Immature natural killer cell (primary cell): ENCODE results near the gene GALNT1. TPM values are rescaled to one million over a fixed set of nuclear protein-coding genes. Genes with fewer than 3 reads are reported as not detected.
"Not testable (repeated sequence)": the region's sequence is repeated elsewhere in the genome, so short reads cannot be mapped to it uniquely, and the experiment has no call there.

Source experiments
- DNase-seq, 3 donors: peaks; one replicate each; pipeline ENCODE4 v3.0.0; 2022; ENCODE audit warnings: mixed read lengths in 1 of 3
- H3K27ac Mint-ChIP-seq, 6 donors: one replicate each; pipeline ENCODE4 v1.8.0; 2020; ENCODE audit warnings: mixed read lengths in 6 of 6, mild to moderate bottlenecking in 5 of 6, inconsistent platforms in 4 of 6, moderate library complexity in 3 of 6
- H3K27me3 Mint-ChIP-seq, 3 donors: one replicate each; pipeline ENCODE4 v1.8.0; 2020 to 2021; ENCODE audit warnings: low read depth in 3 of 3, mild to moderate bottlenecking in 3 of 3, mixed read lengths in 3 of 3, moderate library complexity in 3 of 3, inconsistent platforms in 1 of 3
- H3K36me3 Mint-ChIP-seq, 3 donors: one replicate each; pipeline ENCODE4 v1.8.0; 2020; ENCODE audit warnings: mixed read lengths in 3 of 3, inconsistent platforms in 2 of 3, mild to moderate bottlenecking in 2 of 3
- H3K4me1 Mint-ChIP-seq, 2 donors: one replicate each; pipeline ENCODE4 v1.8.0; 2020; ENCODE audit warnings: inconsistent platforms in 2 of 2, mild to moderate bottlenecking in 2 of 2, mixed read lengths in 2 of 2, moderate library complexity in 1 of 2
- H3K4me3 Mint-ChIP-seq, 5 donors: one replicate each; pipeline ENCODE4 v1.8.0; 2020; ENCODE audit warnings: mild to moderate bottlenecking in 5 of 5, mixed read lengths in 5 of 5, inconsistent platforms in 3 of 5, moderate library complexity in 3 of 5
- H3K9me3 Mint-ChIP-seq, 6 donors: one replicate each; pipeline ENCODE4 v1.8.0; 2020; ENCODE audit warnings: mild to moderate bottlenecking in 6 of 6, mixed read lengths in 6 of 6, inconsistent platforms in 4 of 6, moderate library complexity in 3 of 6
- polyA plus RNA-seq, 3 donors: library from polyadenylated mRNA; unstranded; fragments of 300-500 nt; fragmentation: Illumina TruSeq; gene quantifications; one replicate each; pipeline ENCODE4 v1.2.3, GENCODE V29; 2021

GALNT1 gene
- polyA plus RNA-seq, 3 donors from 2014 or later, result 28.5 to 112 (median 59.5) TPM

- Mint-ChIP-seq H3K4me1 (peaks cover 10 to 19% of the 10 kb centered on the region in 2 donors), H3K4me3 (no peak overlapping the region), H3K9me3 (no peaks in the 10 kb centered on the region), H3K27me3 (peaks cover 0 to 3% (median 2%) of the 10 kb centered on the region in 3 donors), H3K27ac (peak overlapping the region in 1 of 6 donors; percentile 15), H3K36me3 (no peaks in the 10 kb centered on the region)
- DNase-seq, result peak in 2 of 3 donors; percentile 16 to 18
Measured at GRCh38 chr18:35573531-35573930, 8.0 kb upstream of the GALNT1 start.

GRCh38 chr18:35576240-35576845 is 5.2 kb upstream of the GALNT1 start:
- peaks cover 10 to 19% of the 10 kb centered on the region in 2 donors for H3K4me1 Mint-ChIP-seq
- H3K9me3 Mint-ChIP-seq, H3K4me3 Mint-ChIP-seq, H3K27ac Mint-ChIP-seq, DNase-seq, H3K27me3 Mint-ChIP-seq, H3K36me3 Mint-ChIP-seq: not testable (repeated sequence)

GRCh38 chr18:35577045-35577848 is 4.3 kb upstream of the GALNT1 start:
- H3K9me3 Mint-ChIP-seq, result no peaks in the 10 kb centered on the region
- peaks cover 11 to 23% of the 10 kb centered on the region in 2 donors for H3K4me1 Mint-ChIP-seq
- H3K27me3 Mint-ChIP-seq, result peaks cover 2 to 9% (median 6%) of the 10 kb centered on the region in 3 donors
- H3K4me3 Mint-ChIP-seq, result no peak overlapping the region
- H3K27ac Mint-ChIP-seq, result no peak overlapping the region
- DNase-seq, result no peak
- no peaks in the 10 kb centered on the region for H3K36me3 Mint-ChIP-seq

GRCh38 chr18:35578481-35578880 is 3.1 kb upstream of the GALNT1 start:
- no peaks in the 10 kb centered on the region for H3K36me3 Mint-ChIP-seq
- peaks cover 19 to 27% of the 10 kb centered on the region in 2 donors for H3K4me1 Mint-ChIP-seq
- H3K27ac Mint-ChIP-seq, result no peak overlapping the region
- no peaks in the 10 kb centered on the region for H3K9me3 Mint-ChIP-seq
- no peak for DNase-seq
- H3K27me3 Mint-ChIP-seq, result peaks cover 2 to 16% (median 10%) of the 10 kb centered on the region in 3 donors
- H3K4me3 Mint-ChIP-seq, result peak overlapping the region in 1 of 5 donors; percentile 8

GRCh38 chr18:35578936-35579335 is 2.6 kb upstream of the GALNT1 start:
- no peak overlapping the region for H3K27ac Mint-ChIP-seq
- peaks cover 19 to 27% of the 10 kb centered on the region in 2 donors for H3K4me1 Mint-ChIP-seq
- H3K9me3 Mint-ChIP-seq, result no peaks in the 10 kb centered on the region
- peaks cover 2 to 16% (median 10%) of the 10 kb centered on the region in 3 donors for H3K27me3 Mint-ChIP-seq
- peak overlapping the region in 1 of 5 donors; percentile 8 for H3K4me3 Mint-ChIP-seq
- no peaks in the 10 kb centered on the region for H3K36me3 Mint-ChIP-seq
- no peak for DNase-seq

GRCh38 chr18:35580701-35581539 is 620 bp upstream of the GALNT1 start:
- no peaks in the 10 kb centered on the region for H3K36me3 Mint-ChIP-seq
- H3K4me3 Mint-ChIP-seq, result peak overlapping the region; percentile 62 to 83 (median 76)
- H3K4me1 Mint-ChIP-seq, result peaks cover 31 to 37% of the 10 kb centered on the region in 2 donors
- peak overlapping the region in 4 of 6 donors; percentile 17 to 83 (median 64) for H3K27ac Mint-ChIP-seq
- peak; percentile 70 to 72 (median 72) for DNase-seq
- no peaks in the 10 kb centered on the region for H3K9me3 Mint-ChIP-seq
- H3K27me3 Mint-ChIP-seq, result peaks cover 0 to 16% (median 10%) of the 10 kb centered on the region in 3 donors

- peak; percentile 16 to 33 (median 24) for DNase-seq
- Mint-ChIP-seq H3K27me3 (peaks cover 0 to 16% (median 10%) of the 10 kb centered on the region in 3 donors), H3K4me1 (peaks cover 33 to 48% of the 10 kb centered on the region in 2 donors), H3K4me3 (peak overlapping the region; percentile 84 to 90 (median 86)), H3K36me3 (no peaks in the 10 kb centered on the region), H3K27ac (peak overlapping the region; percentile 60 to 87 (median 80)), H3K9me3 (no peaks in the 10 kb centered on the region)
Measured at GRCh38 chr18:35581898-35582641, 530 bp downstream of the GALNT1 start.

GRCh38 chr18:35582899-35583558 is 1.5 kb downstream of the GALNT1 start:
- Mint-ChIP-seq H3K36me3 (no peaks in the 10 kb centered on the region), H3K27ac (peak overlapping the region; percentile 35 to 87 (median 68)), H3K4me1 (peaks cover 39 to 57% of the 10 kb centered on the region in 2 donors), H3K4me3 (peak overlapping the region; percentile 84 to 90 (median 86)), H3K27me3 (peaks cover 0 to 16% (median 8%) of the 10 kb centered on the region in 3 donors), H3K9me3 (no peaks in the 10 kb centered on the region)
- no peak for DNase-seq

GRCh38 chr18:35584735-35585134 is 3.2 kb downstream of the GALNT1 start:
- peaks cover 52 to 74% of the 10 kb centered on the region in 2 donors for H3K4me1 Mint-ChIP-seq
- DNase-seq, result no peak
- no peak overlapping the region for H3K27ac Mint-ChIP-seq
- peaks cover 0 to 4% (median 0%) of the 10 kb centered on the region in 3 donors for H3K36me3 Mint-ChIP-seq
- no peak overlapping the region for H3K4me3 Mint-ChIP-seq
- H3K9me3 Mint-ChIP-seq, result no peaks in the 10 kb centered on the region
- H3K27me3 Mint-ChIP-seq, result peaks cover 0 to 16% (median 8%) of the 10 kb centered on the region in 3 donors

GRCh38 chr18:35585608-35586007 is 4.1 kb downstream of the GALNT1 start:
- Mint-ChIP-seq H3K4me1 (peaks cover 54 to 75% of the 10 kb centered on the region in 2 donors), H3K27ac (no peak overlapping the region), H3K9me3 (no peaks in the 10 kb centered on the region)

GRCh38 chr18:35588122-35588521 is 6.6 kb downstream of the GALNT1 start:
- no peak overlapping the region for H3K27ac Mint-ChIP-seq
- no peaks in the 10 kb centered on the region for H3K9me3 Mint-ChIP-seq
- H3K4me3 Mint-ChIP-seq, result no peak overlapping the region
- peaks cover 0 to 1% (median 0%) of the 10 kb centered on the region in 3 donors for H3K27me3 Mint-ChIP-seq
- no peak for DNase-seq
- peaks cover 44 to 63% of the 10 kb centered on the region in 2 donors for H3K4me1 Mint-ChIP-seq
- H3K36me3 Mint-ChIP-seq, result peaks cover 0 to 4% (median 0%) of the 10 kb centered on the region in 3 donors

More at GRCh38 chr18:35585608-35586007, 4.1 kb downstream of the GALNT1 start:
- Mint-ChIP-seq H3K27me3 (peaks cover 0 to 11% (median 8%) of the 10 kb centered on the region in 3 donors), H3K36me3 (peaks cover 0 to 4% (median 0%) of the 10 kb centered on the region in 3 donors), H3K4me3 (no peak overlapping the region)
- DNase-seq, result no peak

- no peak overlapping the region for H3K4me3 Mint-ChIP-seq
- DNase-seq, result peak; percentile 12 to 26 (median 15)
- no peak overlapping the region for H3K27ac Mint-ChIP-seq
- peaks cover 39 to 55% of the 10 kb centered on the region in 2 donors for H3K4me1 Mint-ChIP-seq
- peaks cover 0 to 1% (median 0%) of the 10 kb centered on the region in 3 donors for H3K27me3 Mint-ChIP-seq
- H3K9me3 Mint-ChIP-seq, result no peaks in the 10 kb centered on the region
- peaks cover 0 to 4% (median 0%) of the 10 kb centered on the region in 3 donors for H3K36me3 Mint-ChIP-seq
Measured at GRCh38 chr18:35588995-35589394, 7.5 kb downstream of the GALNT1 start.
